Erythroblast (primary cell): Measurements from ENCODE around the gene FLOT1.

Source experiments
- DNase-seq, 2 experiments: peaks; one replicate each; lab custom pipeline; 2025; lab: John Stamatoyannopoulos, UW
- GATA1 ChIP-seq: IDR thresholded peaks from 2 replicates; pipeline ENCODE4 v1.6.1; 2011; ENCODE audit warnings: low read depth, mild to moderate bottlenecking, control low read depth, low read length, moderate library complexity
- POLR2A ChIP-seq: IDR thresholded peaks from 2 replicates; pipeline ENCODE4 v1.6.1; 2011; ENCODE audit warnings: mild to moderate bottlenecking, low read length

The FLOT1 gene

GRCh38 chr6:30691208-30691847 is 51.2 kb downstream of the FLOT1 start:
- TF ChIP-seq POLR2A (peak; percentile 9), GATA1 (no peak)
- no peak for DNase-seq

- TF ChIP-seq POLR2A (peak; percentile 41), GATA1 (no peak)
- DNase-seq: peak; percentile 76 to 85
These were observed 51.9 kb downstream of the FLOT1 start, which contains the start of gene NRM for GRCh38 chr6:30690403-30691207. Gene NRM (minus strand): TSS chr6:30690984. CDS start chr6:30690974, 10 bp downstream.

- TF ChIP-seq GATA1: no peak
- no peak for TF ChIP-seq POLR2A
- no peak for DNase-seq
These were observed 52.5 kb downstream of the FLOT1 start for GRCh38 chr6:30689985-30690384.

- no peak for TF ChIP-seq POLR2A
- TF ChIP-seq GATA1: no peak
- no peak for DNase-seq
These were observed 53.2 kb downstream of the FLOT1 start for GRCh38 chr6:30689022-30689865.

- TF ChIP-seq POLR2A (no peak), GATA1 (no peak)
- no peak for DNase-seq
These were observed 53.9 kb downstream of the FLOT1 start for GRCh38 chr6:30688569-30688968.

- peak; percentile 1 for TF ChIP-seq POLR2A
- TF ChIP-seq GATA1: no peak
- no peak for DNase-seq
These were observed 54.6 kb downstream of the FLOT1 start for GRCh38 chr6:30687659-30688431.

- DNase-seq: peak; percentile 51 to 81
- peak; percentile 33 for TF ChIP-seq POLR2A
- no peak for TF ChIP-seq GATA1
These were observed 55.4 kb downstream of the FLOT1 start for GRCh38 chr6:30686908-30687658.

- TF ChIP-seq POLR2A: no peak
- TF ChIP-seq GATA1: no peak
- peak in 1 of 2 experiments; percentile 59 for DNase-seq
These were observed 56.2 kb downstream of the FLOT1 start, which contains the start of gene PPP1R18 for GRCh38 chr6:30686009-30686907. Gene PPP1R18 (minus strand): TSS chr6:30686645. CDS start chr6:30686018, 627 bp downstream.

GRCh38 chr6:30685157-30686008 is 57.1 kb downstream of the FLOT1 start:
- TF ChIP-seq GATA1: no peak
- no peak for TF ChIP-seq POLR2A
- no peak for DNase-seq

GRCh38 chr6:30684386-30685156 is 57.9 kb downstream of the FLOT1 start:
- no peak for DNase-seq
- TF ChIP-seq GATA1 (no peak), POLR2A (no peak)
